HG03520 (cell line): ENCODE results near the gene KMT5C.

Source experiments
- ATAC-seq: cut with Tn5 transposase; IDR thresholded peaks from one replicate; pipeline ENCODE4 v1.9.1; 2021; ENCODE audit warnings: mild to moderate bottlenecking, moderate library complexity; ENCODE audit not compliant: unreplicated experiment

The KMT5C gene

DNA sequence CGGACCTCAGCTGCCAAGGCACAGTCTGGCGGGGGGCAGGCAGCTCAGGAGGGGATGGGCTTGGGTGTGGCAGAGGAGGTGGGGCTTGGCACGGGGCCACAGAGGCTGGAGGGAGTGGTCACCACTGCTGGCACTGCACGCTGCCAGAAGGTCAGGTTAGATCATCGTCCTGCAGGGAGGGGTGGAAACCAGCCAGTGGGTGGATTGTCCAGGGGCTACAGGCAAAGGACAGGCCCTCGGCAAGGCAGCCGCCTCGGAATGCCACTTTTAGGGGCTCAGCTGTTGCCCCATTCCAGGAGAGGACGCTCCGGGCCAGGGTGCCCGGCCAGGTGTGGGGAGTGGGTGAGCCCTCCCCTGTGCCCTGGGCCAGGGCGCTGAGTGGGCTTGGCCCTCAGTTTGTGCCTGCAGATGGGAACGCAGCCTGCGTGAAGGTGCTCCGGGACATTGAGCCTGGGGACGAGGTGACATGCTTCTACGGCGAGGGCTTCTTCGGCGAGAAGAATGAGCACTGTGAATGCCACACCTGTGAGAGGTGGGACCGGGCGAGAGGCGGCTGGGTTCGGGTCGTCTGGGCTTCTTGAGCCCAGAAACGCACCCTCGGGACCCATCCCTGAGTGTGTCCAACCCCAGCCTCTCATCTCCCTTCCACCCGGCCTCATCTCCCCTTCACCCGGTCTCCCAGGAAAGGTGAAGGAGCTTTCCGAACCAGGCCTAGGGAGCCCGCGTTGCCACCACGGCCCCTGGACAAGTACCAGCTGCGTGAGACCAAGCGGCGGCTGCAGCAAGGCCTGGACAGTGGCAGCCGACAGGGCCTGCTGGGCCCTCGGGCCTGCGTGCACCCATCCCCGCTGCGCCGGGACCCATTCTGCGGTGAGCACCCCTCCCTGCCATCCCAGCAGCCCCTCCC, 6.4 kb downstream of the KMT5C start:
- ATAC-seq = no peak

DNA sequence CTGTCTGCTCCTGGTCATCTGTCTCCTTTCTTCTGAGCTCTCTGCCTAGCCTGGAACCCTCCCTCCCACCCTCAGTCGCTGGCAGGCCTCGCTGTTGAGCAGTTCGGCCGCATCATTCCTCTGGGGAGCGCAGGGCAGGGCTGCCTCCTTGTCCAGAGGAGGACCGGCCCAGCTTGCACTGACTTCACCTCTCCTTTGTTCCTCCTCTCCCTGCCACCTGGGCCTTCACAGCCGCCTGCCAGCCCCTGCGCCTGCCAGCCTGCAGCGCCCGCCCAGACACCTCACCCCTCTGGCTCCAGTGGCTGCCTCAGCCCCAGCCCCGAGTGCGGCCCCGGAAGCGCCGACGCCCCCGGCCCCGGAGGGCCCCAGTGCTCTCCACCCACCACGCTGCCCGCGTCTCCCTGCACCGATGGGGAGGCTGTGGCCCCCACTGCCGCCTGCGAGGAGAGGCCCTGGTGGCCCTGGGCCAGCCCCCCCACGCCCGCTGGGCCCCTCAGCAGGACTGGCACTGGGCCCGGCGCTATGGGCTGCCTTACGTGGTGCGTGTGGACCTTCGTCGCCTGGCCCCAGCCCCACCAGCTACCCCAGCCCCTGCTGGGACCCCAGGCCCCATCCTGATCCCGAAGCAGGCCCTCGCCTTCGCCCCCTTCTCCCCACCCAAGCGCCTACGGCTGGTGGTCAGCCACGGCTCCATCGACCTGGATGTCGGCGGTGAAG, 7.2 kb downstream of the KMT5C start:
- ATAC-seq = no peak

DNA sequence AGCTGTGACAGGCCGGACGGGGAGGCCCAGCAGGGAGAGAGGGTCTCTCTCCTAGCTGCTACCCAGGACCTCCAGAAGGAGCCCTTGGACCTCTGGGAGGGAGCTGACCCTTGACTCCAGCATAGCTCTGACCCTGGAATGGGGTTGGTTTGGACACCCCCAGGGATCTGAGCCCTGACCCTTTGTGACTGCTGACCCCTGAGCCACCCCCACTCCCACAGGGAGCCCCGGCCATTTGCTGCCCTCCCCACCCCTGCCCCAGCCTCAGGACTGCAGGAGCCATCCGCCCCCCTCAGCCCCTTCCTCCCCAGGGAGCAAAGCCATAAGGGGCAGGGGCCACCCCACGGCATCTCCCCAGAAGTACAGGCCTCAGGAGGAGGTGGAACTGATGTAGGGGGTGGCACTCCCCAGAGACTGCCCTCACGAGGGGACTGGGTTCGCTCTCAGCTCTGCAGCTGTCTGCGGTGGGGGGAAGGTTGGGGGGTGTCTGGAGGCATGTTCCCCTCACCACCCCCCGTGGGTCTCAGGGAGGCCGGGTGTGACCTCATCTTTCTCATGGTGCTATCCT, 7.8 kb downstream of the KMT5C start:
- ATAC-seq = no peak

DNA sequence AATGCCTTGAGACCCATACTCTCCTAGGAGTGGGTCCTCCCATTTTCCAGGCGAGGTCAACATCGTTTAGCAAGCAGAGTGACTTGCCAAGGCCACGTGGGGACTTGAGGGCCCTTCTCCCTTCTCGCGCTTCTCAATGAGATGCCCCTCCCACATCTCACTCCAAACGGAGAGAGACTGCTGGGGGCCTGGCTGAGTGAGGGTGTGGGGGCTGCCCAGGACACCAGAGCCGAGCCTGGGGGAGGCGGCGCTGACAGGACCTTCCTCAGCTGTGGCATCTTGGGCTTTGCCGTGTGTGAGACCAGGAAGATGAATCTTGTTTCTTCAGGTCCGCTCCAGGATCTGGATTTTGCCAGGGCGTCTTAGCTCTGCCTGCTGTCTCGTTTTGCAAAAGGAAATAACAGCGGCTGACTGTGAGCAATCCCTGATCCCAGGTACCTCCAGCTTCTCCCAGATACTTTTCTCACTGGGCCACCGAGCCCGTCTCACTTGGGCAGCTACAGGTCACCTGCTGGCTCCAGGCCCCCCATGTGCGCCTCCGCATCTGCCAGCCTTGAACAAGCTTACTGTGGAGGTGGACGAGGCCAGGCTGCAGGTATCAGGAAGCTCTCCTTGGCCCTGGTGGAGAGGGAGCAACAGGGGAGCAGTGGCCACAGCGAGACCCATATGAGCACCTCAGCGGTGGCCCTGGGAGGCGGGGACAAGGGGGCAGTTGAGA, 8.8 kb downstream of the KMT5C start:
- no peak for ATAC-seq

DNA sequence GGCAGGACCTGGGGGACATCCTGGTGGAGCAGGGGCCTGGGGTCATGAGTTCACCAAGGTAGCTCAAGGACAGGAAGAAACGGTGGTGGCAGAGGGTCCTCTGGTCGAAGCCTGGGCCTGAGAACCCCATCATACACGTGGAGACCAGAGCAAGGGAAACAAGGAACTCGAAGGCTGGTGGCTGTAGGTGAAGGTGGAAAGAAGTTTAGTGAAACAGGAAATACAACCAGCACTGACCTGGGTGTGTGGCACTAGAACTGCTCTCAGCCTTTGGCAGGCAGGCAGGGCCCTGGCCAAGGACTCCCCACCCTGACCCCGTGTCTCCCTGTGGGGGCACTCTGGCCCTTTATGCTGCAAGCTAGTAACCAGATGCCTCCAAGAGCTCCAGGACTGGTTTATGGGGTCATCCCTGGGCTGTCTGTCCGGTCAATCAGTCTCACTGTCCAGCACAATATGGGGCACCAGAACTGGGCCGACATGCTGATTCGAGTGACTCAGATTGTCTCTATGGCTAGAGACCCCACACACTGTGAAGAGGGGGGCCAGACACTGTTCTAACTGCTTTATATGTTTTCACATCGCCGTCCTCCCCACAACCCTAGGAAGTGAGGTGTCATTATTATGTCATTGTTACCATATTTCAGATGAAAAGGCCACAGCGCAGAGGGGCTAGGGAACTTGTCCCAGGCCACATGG, 11.1 kb downstream of the KMT5C start:
- no peak for ATAC-seq

DNA sequence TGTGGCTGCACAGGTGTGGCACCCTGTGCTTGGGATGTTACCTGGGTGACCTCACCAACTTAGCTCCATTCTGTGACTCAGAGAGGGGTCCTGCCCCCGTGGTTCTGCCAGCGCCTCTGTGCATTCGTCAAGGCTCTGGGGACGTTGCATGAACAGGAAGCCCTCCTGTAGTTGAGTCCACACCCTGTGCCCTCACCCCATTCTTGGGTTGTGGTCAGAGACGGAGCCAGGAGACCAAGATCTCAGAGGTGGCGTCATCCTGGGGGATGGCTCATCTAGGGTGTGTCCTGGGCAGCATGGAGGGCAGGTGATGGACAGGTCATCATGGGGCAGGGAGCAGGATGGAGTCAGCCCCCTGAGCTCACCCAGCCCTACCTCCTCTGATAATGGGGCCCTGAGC, 12.4 kb downstream of the KMT5C start:
- no peak for ATAC-seq

DNA sequence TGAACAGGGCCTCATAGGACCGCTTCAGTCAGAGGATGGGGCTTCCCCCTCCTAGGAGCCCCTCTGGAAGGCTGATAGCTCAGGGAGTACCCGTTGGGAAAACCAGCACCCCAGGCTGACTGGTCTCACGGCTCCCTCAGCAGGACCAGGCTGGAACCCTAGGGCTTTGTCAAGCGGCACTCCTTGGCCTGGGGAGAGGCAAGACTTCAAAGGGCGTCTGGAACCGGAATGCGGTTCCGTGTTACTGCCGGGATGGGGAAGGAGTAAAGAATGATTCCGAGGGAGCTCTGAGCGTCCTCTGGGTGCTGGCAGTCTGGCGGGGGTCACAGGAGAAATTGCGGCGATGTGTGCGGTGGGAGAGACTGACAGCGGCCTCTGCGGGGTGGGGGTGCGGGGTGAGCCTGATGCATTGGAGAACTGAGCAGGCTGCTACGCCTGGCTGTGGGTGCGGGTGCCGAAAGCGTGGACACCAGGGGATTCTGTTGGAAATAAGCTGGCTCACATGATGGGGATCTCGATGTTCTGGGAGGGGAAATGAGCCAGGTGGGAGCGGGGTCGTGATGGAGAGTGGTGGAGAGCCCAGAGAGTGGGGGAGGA, 13.0 kb downstream of the KMT5C start:
- no peak for ATAC-seq

DNA sequence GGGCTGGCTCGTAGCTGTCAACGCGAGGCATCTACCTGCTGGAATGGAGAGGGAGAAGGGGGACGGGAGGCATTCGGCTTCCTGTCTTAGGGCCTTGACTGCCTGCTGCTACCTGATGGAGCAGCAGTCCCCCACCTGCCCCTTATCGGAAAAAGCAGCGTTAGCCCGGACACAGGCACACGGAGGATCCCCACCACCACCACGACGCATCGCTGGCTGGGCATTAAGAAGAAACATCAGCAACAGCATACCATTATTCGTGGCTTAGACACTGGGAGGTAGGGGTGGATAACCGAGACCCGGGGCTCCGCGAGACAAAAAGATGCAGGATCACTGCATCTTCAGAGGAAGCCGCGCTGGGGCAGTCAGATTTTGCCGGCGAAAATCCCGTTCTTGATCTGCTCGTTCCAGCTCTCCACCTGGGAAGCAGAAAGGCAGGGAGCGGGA, 13.7 kb downstream of the KMT5C start:
- ATAC-seq = no peak

DNA sequence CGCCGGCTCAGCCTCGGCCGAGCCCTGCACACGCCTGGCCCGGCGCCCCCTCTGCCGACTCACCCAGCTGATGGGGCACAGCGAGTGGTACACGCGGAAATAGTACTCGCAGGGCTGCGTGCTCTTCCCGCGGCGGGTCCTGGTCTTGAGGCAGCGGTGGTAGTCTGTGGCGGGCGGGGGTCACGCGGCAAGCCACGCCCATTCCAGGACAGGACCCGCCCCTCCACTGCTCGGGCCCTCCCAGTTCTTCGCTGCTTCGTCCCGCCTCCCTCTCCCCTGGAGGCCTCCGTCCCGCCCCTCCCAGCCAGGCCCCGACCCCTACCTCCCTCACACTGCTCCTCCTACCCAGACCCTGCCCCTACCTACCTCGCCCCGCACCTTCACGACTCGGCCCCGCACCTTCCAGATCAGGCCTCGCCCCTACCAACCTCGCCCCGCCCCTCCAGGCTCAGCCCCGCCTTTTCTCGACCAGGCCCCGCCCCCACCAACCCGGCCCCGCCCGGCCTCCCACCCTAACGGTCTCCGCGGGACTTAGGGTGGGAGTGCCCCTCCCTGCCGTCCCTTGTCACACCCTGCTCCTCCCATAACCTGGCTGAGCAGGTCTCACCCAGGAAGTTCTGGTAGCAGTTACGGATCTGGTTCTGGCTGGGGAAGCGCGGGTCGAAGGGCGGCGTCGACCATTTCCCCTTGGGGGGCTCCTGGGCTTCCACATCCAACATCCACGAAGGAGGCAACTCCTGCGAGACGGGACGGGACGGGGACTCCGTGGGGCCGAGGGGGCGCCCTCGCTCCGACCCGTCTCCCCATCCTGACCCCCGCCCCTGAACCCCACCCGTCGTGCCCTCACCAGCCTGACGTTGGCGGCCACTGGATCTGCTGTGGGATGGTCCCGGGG, 14.4 kb downstream of the KMT5C start:
- no peak for ATAC-seq

DNA sequence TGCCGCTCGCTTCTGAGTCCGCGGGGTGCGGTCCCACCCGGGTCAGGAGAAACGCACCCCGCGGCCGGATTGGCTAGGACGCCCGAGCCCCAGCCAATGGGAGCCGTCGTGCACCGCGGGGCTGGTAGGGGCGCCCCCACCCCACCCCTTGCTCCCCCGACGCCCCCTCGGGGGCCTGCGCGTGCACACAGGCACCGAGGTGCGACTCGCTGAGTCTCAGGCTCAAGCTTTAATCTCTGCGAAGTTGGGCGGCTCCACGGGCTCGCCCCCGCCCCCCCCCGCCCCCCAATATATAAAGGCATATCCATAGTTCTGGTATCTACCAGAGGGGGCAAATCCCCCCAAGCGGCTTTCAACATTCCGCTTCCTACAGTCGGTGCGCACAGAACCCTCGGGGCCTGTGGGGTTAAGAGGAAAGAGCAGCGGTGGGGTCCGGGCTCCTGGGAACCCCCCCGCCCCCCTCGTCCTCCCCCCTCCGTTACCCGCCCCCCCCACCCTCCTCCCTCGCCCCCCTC, 15.1 kb downstream of the KMT5C start, which contains the start of gene COX6B2:
COX6B2 (minus strand) TSS at position 22 of the 515 bp plus-strand sequence. CDS start 198 bp downstream, outside the sequence.
- no peak for ATAC-seq

DNA sequence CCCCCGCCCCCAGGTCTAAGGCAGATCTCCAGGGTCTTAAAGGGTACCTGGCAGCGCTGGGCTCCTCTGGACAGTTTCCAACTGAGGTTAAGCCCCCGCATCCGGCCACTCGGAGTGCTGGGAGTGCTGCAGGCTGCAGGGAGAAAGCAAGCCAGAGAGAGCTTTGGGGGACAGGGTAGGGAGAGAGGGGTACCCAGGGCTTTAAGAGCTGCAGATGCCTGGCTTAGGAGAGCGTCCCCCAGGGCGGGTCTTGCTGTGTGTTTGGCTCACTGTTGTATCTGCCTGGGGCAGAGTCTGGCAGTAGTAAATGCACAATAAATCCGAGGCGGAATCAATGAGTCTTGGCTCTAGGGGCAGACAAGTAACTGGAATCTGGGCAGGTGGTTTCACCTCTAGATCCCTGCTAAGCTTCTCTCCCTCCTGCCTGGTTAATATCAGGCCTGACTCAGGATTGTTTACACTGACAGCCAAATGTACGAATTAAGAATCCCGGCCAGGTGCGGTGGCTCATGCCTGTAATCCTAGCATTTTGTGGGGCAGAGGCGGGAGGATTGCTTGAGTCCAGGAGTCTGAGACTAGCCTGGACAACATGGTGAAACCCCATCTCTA, 15.6 kb downstream of the KMT5C start:
- no peak for ATAC-seq

DNA sequence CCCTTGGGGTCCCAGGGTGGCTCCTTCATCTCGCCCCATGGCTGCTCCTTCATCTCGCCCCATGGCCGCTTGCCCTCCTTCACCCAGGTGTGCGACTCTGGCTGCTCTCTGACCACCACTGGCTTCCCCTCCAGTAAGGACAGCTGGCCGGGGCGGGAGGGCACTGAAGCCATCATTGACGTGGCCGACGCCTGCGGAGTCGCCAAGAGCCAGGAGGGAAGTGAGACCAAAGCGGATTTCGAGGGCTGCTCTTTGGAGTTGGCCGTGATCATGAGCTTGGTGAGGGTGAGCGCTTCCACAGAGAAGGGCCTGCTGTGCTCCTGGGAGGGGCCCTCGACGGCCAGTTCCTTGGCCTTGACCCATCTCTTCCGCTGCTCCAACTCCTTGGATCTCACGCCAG, 18.8 kb downstream of the KMT5C start:
- no peak for ATAC-seq

DNA sequence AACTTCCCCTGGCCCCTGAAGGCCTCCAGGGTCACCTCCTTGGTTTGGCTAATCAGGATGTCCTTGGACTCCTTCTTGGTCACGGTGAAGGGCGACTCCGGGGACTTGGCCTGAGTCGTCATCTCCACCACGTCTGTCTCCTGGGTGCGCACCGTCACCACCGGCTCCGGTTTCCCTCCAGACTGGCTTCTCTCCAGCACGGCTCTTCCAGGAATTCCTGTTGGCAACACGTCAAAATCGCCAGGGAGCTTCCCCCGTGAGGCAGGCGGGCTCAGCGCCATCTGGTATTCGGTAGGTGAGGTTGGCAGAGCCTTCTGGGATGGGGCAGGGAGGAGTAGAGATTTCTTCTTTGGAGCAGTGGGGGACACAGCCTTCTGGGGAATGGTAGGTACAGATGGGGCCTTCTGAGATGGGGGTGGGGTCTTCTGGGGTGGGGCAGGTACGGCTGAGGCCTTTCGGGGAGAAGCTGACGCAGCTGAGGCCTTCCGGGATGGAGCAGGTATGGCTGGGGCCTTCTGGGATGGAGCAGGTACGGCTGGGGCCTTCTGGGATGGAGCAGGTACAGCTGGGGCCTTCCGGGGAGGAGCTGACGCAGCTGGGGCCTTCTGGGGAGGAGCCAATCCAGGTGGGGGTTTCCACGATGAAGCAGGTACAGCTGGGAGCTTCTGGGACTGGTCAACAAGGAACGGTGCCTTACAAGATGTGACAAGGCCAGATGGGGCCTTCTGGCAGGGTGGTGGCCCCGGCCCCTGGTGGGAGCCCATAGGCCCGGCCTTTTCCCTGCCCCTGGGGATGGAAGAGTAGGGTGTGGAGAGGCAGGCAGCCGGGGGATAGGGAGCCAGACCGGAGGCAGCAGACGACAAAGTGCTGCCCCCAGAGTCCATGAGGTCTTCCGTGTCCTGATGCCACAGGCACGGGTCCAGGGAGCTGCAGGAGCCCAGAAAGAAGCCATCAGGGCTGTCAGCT, 19.6 kb downstream of the KMT5C start:
- no peak for ATAC-seq

DNA sequence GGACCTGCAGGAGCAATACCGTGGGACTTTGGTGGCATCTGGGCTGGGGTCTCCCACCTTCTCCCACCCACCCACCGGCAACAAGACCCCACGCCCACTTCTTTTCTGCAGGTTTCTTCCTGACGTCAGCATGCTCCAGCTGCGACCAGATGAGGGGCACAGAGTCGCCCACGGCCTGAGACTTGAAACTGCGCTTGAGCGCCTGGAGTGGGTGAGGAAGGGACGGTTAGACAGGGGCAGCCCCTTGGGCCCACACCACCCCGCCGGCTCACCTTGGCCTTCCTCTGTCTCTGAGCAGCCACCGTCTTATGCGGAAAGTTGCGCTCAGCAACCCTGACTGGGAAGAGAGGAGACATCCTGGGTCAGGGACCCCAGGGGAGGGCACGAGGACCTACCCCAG, 21.2 kb downstream of the KMT5C start:
- ATAC-seq = no peak

DNA sequence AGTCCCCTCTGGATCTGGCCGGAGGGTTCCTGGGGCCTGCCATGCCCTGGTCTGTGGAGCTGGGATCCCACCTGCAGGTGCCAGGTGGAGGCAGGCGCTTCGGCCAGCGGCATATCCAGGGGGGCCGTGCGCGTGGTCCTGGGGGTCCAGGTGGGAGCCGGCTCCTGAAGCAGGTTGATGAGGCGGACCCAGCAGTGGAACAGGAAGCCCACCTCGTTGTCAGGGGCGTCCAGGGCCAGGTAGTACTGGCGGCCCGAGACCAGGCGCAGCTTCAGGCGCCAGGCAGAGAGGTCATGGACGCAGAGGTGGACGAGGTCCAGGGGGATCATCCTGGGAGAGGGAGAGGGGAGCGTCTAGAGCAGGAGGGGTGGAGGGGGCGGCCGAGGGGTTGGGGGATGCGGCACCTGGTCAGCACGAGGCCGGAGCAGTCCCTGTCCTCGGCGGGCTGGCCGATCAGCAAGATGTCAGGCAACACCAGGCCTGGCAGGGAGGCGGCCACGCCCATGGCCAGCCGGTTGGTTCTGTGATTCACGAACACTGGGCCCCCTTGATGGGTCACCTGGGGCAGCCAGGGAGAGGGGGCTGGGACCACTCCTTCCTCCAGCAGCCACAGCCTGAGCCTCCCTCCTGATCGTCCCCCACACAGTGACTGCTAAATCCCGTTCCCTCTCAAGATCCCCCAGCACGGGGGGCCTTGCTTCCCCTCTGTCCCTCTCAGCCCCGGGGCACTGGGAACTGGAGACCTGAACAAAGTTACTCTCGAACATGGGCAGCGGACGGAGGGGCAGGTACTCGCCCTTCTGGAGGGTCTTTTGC, 22.7 kb downstream of the KMT5C start:
- no peak for ATAC-seq

DNA sequence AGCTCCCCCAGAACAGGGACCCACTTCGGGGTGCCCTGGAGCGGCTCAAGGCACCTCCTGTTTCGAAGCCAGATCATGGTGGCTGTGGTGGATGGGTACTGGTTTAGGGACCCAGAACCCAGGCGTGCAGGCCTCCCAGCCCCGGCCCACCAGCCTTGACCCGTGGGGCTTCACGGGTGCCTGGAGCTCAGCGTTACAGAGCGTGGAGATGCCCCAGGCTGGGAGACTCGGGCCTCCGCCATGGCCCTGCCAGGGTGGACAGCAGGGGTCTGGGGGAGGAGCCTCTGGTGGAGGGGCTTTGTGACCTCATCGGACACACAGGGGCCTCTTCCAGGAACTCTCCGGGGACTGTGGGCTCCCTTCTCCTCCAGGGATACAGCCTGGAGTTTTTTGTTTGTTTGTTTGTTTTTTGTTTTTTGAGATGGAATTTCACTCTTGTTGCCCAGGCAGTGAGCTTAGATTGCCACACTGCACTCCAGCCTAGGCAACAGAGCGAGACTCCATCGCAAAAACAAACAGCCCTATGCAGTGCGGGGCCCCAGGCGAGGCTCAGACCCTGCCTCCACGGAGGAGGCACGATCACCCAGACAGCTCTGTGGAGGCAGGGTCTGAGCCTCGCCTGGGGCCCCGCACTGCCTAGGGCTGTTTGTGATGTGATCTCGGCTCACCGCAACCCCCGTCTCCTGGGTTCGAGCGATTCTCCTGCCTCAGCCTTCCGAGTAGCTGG, 23.5 kb downstream of the KMT5C start, which contains the start of gene GARIN5B:
GARIN5B (minus strand) TSS at position 271 of the 727 bp plus-strand sequence; CDS start at position 77, 194 bp downstream.
- no peak for ATAC-seq
